Neuronal stem cell (in vitro differentiated cells): ENCODE results near the gene PSMG4.
A peak's percentile ranks its signal among the peaks of the same experiment; 100 is the strongest.

Source experiments
- DNase-seq: peaks from one replicate; pipeline ENCODE4 v3.0.0-alpha.2; 2013; ENCODE audit warnings: low spot score
- H2AFZ ChIP-seq: one replicate; pipeline ENCODE4 v1.6.1; 2013; ENCODE audit warnings: mild to moderate bottlenecking, low read length, inconsistent platforms
- H2AK5ac ChIP-seq: 2 replicates; pipeline ENCODE4 v1.6.1; 2013; ENCODE audit warnings: low read depth, mild to moderate bottlenecking, inconsistent platforms, low read length, moderate library complexity, mixed read lengths
- H2BK120ac ChIP-seq: 2 replicates; pipeline ENCODE4 v1.6.1; 2013; ENCODE audit warnings: low read depth, mild to moderate bottlenecking, inconsistent platforms, low read length, moderate library complexity, mixed read lengths
- H2BK12ac ChIP-seq: one replicate; pipeline ENCODE4 v1.6.1; 2013; ENCODE audit warnings: low read length, inconsistent platforms
- H2BK15ac ChIP-seq: 2 replicates; pipeline ENCODE4 v1.6.1; 2013; ENCODE audit warnings: mild to moderate bottlenecking, low read length, inconsistent platforms, mixed read lengths
- H2BK5ac ChIP-seq: one replicate; pipeline ENCODE4 v1.6.1; 2013; ENCODE audit warnings: inconsistent platforms, mild to moderate bottlenecking, low read length, moderate library complexity
- H3K14ac ChIP-seq: one replicate; pipeline ENCODE4 v1.6.1; 2013; ENCODE audit warnings: low read length, inconsistent platforms
- H3K18ac ChIP-seq: 2 replicates; pipeline ENCODE4 v1.6.1; 2013; ENCODE audit warnings: low read length, inconsistent platforms
- H3K23ac ChIP-seq: 2 replicates; pipeline ENCODE4 v1.6.1; 2013; ENCODE audit warnings: low read depth, mild to moderate bottlenecking, mixed read lengths, low read length, inconsistent platforms; ENCODE audit not compliant: poor library complexity
- H3K27ac ChIP-seq: replicated peaks from 3 replicates; pipeline ENCODE4 v1.5.1; 2013; ENCODE audit warnings: low read length, inconsistent platforms
- H3K27me3 ChIP-seq, 3 experiments: 2 replicates each; pipeline ENCODE4 v1.6.1; 2013; ENCODE audit warnings: low read length in 3 of 3, mild to moderate bottlenecking in 2 of 3, inconsistent platforms in 1 of 3, low read depth in 1 of 3, mixed read lengths in 1 of 3, moderate library complexity in 1 of 3; ENCODE audit not compliant: control insufficient read depth in 3 of 3, insufficient read depth in 3 of 3
- H3K36me3 ChIP-seq, 2 donors: replicated peaks in 1 of 2; 2 replicates each; pipeline ENCODE4 v1.6.1; 2013; ENCODE audit warnings: low read length in 2 of 2; ENCODE audit not compliant: control insufficient read depth in 2 of 2, insufficient read depth in 2 of 2
- H3K4ac ChIP-seq: 2 replicates; pipeline ENCODE4 v1.6.1; 2013; ENCODE audit warnings: inconsistent platforms, mild to moderate bottlenecking, low read length, moderate library complexity
- H3K4me1 ChIP-seq, 2 donors: 1 replicate in 1 of 2; 2 replicates in 1 of 2; pipeline ENCODE4 v1.6.1; 2013; ENCODE audit warnings: low read length in 2 of 2, low read depth in 1 of 2; ENCODE audit not compliant: control insufficient read depth in 2 of 2, insufficient read depth in 1 of 2
- H3K4me2 ChIP-seq: one replicate; pipeline ENCODE4 v1.6.1; 2013; ENCODE audit warnings: mild to moderate bottlenecking, low read length, inconsistent platforms; ENCODE audit not compliant: insufficient read depth, poor library complexity, severe bottlenecking
- H3K4me3 ChIP-seq, 2 donors: 2 replicates each; pipeline ENCODE4 v1.5.1; 2013; ENCODE audit warnings: low read length in 2 of 2, mild to moderate bottlenecking in 2 of 2, inconsistent platforms in 1 of 2, moderate library complexity in 1 of 2
- H3K79me1 ChIP-seq: one replicate; pipeline ENCODE4 v1.6.1; 2013; ENCODE audit warnings: low read depth, mild to moderate bottlenecking, inconsistent platforms, low read length, moderate library complexity
- H3K9ac ChIP-seq: one replicate; pipeline ENCODE4 v1.6.1; 2013; ENCODE audit warnings: mild to moderate bottlenecking, low read depth, low read length, inconsistent platforms; ENCODE audit not compliant: poor library complexity
- H3K9me3 ChIP-seq, 2 donors: replicated peaks in 1 of 2; 2 replicates each; pipeline versions ENCODE3 to v1.6.1; 2013; ENCODE audit warnings: low read length in 2 of 2, mild to moderate bottlenecking in 2 of 2, inconsistent platforms in 1 of 2, low read depth in 1 of 2, mixed read lengths in 1 of 2, moderate library complexity in 1 of 2; ENCODE audit not compliant: control insufficient read depth in 2 of 2, insufficient read depth in 1 of 2
- H4K8ac ChIP-seq: one replicate; pipeline ENCODE4 v1.6.1; 2013; ENCODE audit warnings: low read depth, mild to moderate bottlenecking, inconsistent platforms, low read length, moderate library complexity
- H4K91ac ChIP-seq: one replicate; pipeline ENCODE4 v1.6.1; 2013; ENCODE audit warnings: low read length, low read depth, mild to moderate bottlenecking, inconsistent platforms; ENCODE audit not compliant: poor library complexity
- WGBS, 2 donors: extraction: QIAGEN DNeasy Blood & Tissue Kit; methylation state at CpG; one replicate each; pipeline ENCODE4 v1.1.7; 2013; ENCODE audit warnings: missing lambda C conversion rate in 2 of 2, mixed read lengths in 1 of 2; ENCODE audit not compliant: insufficient read length in 2 of 2, insufficient replicate concordance in 1 of 2; ENCODE audit errors: extremely low coverage in 2 of 2; 5-methylcytosine and 5-hydroxymethylcytosine counted together

PSMG4 gene

GRCh38 chr6:3232017-3232945, 26.5 kb upstream of the PSMG4 start:
- H3K27ac ChIP-seq, result peak overlapping the region; percentile 95
- H2BK120ac ChIP-seq, result no peak overlapping the region
- no peak overlapping the region for H4K91ac ChIP-seq
- DNase-seq, result no peak
- H3K79me1 ChIP-seq, result peaks cover 2% of the 10 kb centered on the region
- no CpG with 5 or more reads among the region's 23 CpGs for WGBS, 2 donors
- no peak overlapping the region for H4K8ac ChIP-seq
- H3K9me3 ChIP-seq, result no peaks in the 10 kb centered on the region
- peak overlapping the region; percentile 93 for H3K4me2 ChIP-seq
- H3K23ac ChIP-seq, result no peak overlapping the region
- H3K27me3 ChIP-seq, result no peaks in the 10 kb centered on the region
- H3K4me1 ChIP-seq, result peaks cover 4 to 5% of the 10 kb centered on the region in 2 donors
- peak overlapping the region; percentile 98 for H2BK5ac ChIP-seq
- peaks cover 0 to 6% of the 10 kb centered on the region in 2 donors for H3K36me3 ChIP-seq
- H3K4ac ChIP-seq, result no peak overlapping the region
- no peak overlapping the region for H2AK5ac ChIP-seq
- peak overlapping the region; percentile 65 for H3K9ac ChIP-seq
- no peak overlapping the region for H3K14ac ChIP-seq
- H3K18ac ChIP-seq, result peak overlapping the region; percentile 80
- peak overlapping the region; percentile 85 to 95 for H3K4me3 ChIP-seq
- peak overlapping the region; percentile 61 for H2BK15ac ChIP-seq
- H2BK12ac ChIP-seq, result no peak overlapping the region
- H2AFZ ChIP-seq, result peak overlapping the region; percentile 81

- no peaks in the 10 kb centered on the region for H3K27me3 ChIP-seq
- H3K14ac ChIP-seq, result no peak overlapping the region
- H4K8ac ChIP-seq, result no peak overlapping the region
- H3K4me1 ChIP-seq, result peaks cover 4 to 5% of the 10 kb centered on the region in 2 donors
- no peak overlapping the region for H3K4me3 ChIP-seq
- no peak overlapping the region for H2AFZ ChIP-seq
- no peaks in the 10 kb centered on the region for H3K9me3 ChIP-seq
- no peak for DNase-seq
- no peak overlapping the region for H3K9ac ChIP-seq
- no peak overlapping the region for H3K4me2 ChIP-seq
- H3K79me1 ChIP-seq, result no peaks in the 10 kb centered on the region
- no CpG with 5 or more reads among the region's 3 CpGs for WGBS, 2 donors
- H3K4ac ChIP-seq, result no peak overlapping the region
- H3K23ac ChIP-seq, result no peak overlapping the region
- H2AK5ac ChIP-seq, result no peak overlapping the region
- no peak overlapping the region for H2BK5ac ChIP-seq
- peaks cover 0 to 12% of the 10 kb centered on the region in 2 donors for H3K36me3 ChIP-seq
- no peak overlapping the region for H3K27ac ChIP-seq
- H2BK15ac ChIP-seq, result no peak overlapping the region
- H2BK12ac ChIP-seq, result no peak overlapping the region
- no peak overlapping the region for H4K91ac ChIP-seq
- H3K18ac ChIP-seq, result no peak overlapping the region
- no peak overlapping the region for H2BK120ac ChIP-seq
These were observed 25.4 kb upstream of the PSMG4 start for GRCh38 chr6:3233321-3233720.

GRCh38 chr6:3233904-3234303, 24.8 kb upstream of the PSMG4 start:
- Histone ChIP-seq H3K4me3 (no peak overlapping the region), H2BK12ac (no peak overlapping the region), H3K23ac (no peak overlapping the region), H4K91ac (no peak overlapping the region), H3K36me3 (peaks cover 0 to 12% of the 10 kb centered on the region in 2 donors), H3K79me1 (no peaks in the 10 kb centered on the region), H3K18ac (no peak overlapping the region), H3K9ac (no peak overlapping the region), H2AK5ac (no peak overlapping the region), H3K4me1 (peaks cover 4 to 5% of the 10 kb centered on the region in 2 donors), H2BK120ac (no peak overlapping the region), H3K14ac (no peak overlapping the region), H3K4ac (no peak overlapping the region), H2AFZ (no peak overlapping the region), H4K8ac (no peak overlapping the region), H3K27ac (no peak overlapping the region), H2BK15ac (no peak overlapping the region), H2BK5ac (no peak overlapping the region), H3K9me3 (no peaks in the 10 kb centered on the region), H3K4me2 (no peak overlapping the region), H3K27me3 (no peaks in the 10 kb centered on the region)
- no peak for DNase-seq
- WGBS, 2 donors, result no CpG with 5 or more reads among the region's 3 CpGs

- DNase-seq, result no peak
- no peak overlapping the region for H3K14ac ChIP-seq
- no peaks in the 10 kb centered on the region for H3K79me1 ChIP-seq
- H3K27me3 ChIP-seq, result no peaks in the 10 kb centered on the region
- H2AFZ ChIP-seq, result no peak overlapping the region
- no peak overlapping the region for H3K18ac ChIP-seq
- peaks cover 0 to 12% of the 10 kb centered on the region in 2 donors for H3K36me3 ChIP-seq
- H3K27ac ChIP-seq, result no peak overlapping the region
- H2BK12ac ChIP-seq, result no peak overlapping the region
- no peak overlapping the region for H3K4ac ChIP-seq
- H4K8ac ChIP-seq, result no peak overlapping the region
- H2AK5ac ChIP-seq, result no peak overlapping the region
- no peak overlapping the region for H3K9ac ChIP-seq
- H3K23ac ChIP-seq, result no peak overlapping the region
- H4K91ac ChIP-seq, result no peak overlapping the region
- no peaks in the 10 kb centered on the region for H3K9me3 ChIP-seq
- H2BK120ac ChIP-seq, result no peak overlapping the region
- no peak overlapping the region for H2BK15ac ChIP-seq
- H3K4me2 ChIP-seq, result no peak overlapping the region
- no peak overlapping the region for H2BK5ac ChIP-seq
- H3K4me1 ChIP-seq, result peaks cover 2 to 5% of the 10 kb centered on the region in 2 donors
- no peak overlapping the region for H3K4me3 ChIP-seq
- no CpG with 5 or more reads among the region's 2 CpGs for WGBS, 2 donors
These were observed 23.3 kb upstream of the PSMG4 start for GRCh38 chr6:3235486-3235885.
